ENCODE measurements around the gene FCER1G. TPM values are rescaled to one million over a fixed set of nuclear protein-coding genes. Genes with fewer than 3 reads are reported as not detected.

The FCER1G gene
- total and polyA plus RNA-seq, 7 donors = 3.3 to 23.5 (median 10.0) TPM

GRCh38 chr1:161185732-161186311 lies 29.3 kb upstream of the FCER1G start:
- DNase-seq (peak in 1 of 2 donors; percentile 12), ATAC-seq (peak in 2 of 4 donors; percentile 12 to 29)
- Histone ChIP-seq H3K27ac (peak overlapping the region; percentile 69), H3K36me3 (ENCODE audit: insufficient read depth in 1 of 2, low read depth in 1 of 2) (no peaks in the 10 kb centered on the region), H3K9me3 (no peaks in the 10 kb centered on the region), H3K4me3 (no peak overlapping the region), H3K4me1 (peaks cover 16% of the 10 kb centered on the region), H3K27me3 (ENCODE audit: insufficient read depth in 3 of 3, low read length in 2 of 3) (no peaks in the 10 kb centered on the region)
- WGBS, 3 donors = 26 to 30% (median 26%) methylated on average over 2 of the region's 2 CpGs
- intact Hi-C loops (cut with DNase I) = no loop called here
- no peak for TF ChIP-seq CTCF (IDR thresholded peaks at IDR 0.05)

- no peak for TF ChIP-seq CTCF (IDR thresholded peaks at IDR 0.05)
- peaks cover 16% of the 10 kb centered on the region for H3K4me1 ChIP-seq
- H3K27ac ChIP-seq = no peak overlapping the region
- intact Hi-C loops (cut with DNase I) = no loop called here
- ATAC-seq (no peak), DNase-seq (no peak)
- H3K27me3 ChIP-seq (ENCODE audit: insufficient read depth in 3 of 3, low read length in 2 of 3) = no peaks in the 10 kb centered on the region
- no peak overlapping the region for H3K4me3 ChIP-seq
- WGBS, 3 donors = 76 to 80% (median 79%) methylated on average over 3 of the region's 3 CpGs
- H3K36me3 ChIP-seq (ENCODE audit: insufficient read depth in 1 of 2, low read depth in 1 of 2) = no peaks in the 10 kb centered on the region
- no peaks in the 10 kb centered on the region for H3K9me3 ChIP-seq
Observed at GRCh38 chr1:161187311-161187710, 27.8 kb upstream of the FCER1G start.

GRCh38 chr1:161188381-161188780 lies 26.7 kb upstream of the FCER1G start:
- peaks cover 16% of the 10 kb centered on the region for H3K4me1 ChIP-seq
- intact Hi-C loops (cut with DNase I) = no loop called here
- H3K27ac ChIP-seq = no peak overlapping the region
- H3K4me3 ChIP-seq = no peak overlapping the region
- H3K27me3 ChIP-seq (ENCODE audit: insufficient read depth in 3 of 3, low read length in 2 of 3) = no peaks in the 10 kb centered on the region
- 84 to 90% (median 85%) methylated on average over 6 of the region's 6 CpGs for WGBS, 3 donors
- no peak for DNase-seq
- ATAC-seq = no peak
- no peaks in the 10 kb centered on the region for H3K9me3 ChIP-seq
- TF ChIP-seq CTCF (IDR thresholded peaks at IDR 0.05) = no peak
- no peaks in the 10 kb centered on the region for H3K36me3 ChIP-seq (ENCODE audit: insufficient read depth in 1 of 2, low read depth in 1 of 2)

GRCh38 chr1:161189036-161189435 lies 26.1 kb upstream of the FCER1G start:
- H3K27me3 ChIP-seq (ENCODE audit: insufficient read depth in 3 of 3, low read length in 2 of 3) = no peaks in the 10 kb centered on the region
- no peak for DNase-seq
- H3K36me3 ChIP-seq (ENCODE audit: insufficient read depth in 1 of 2, low read depth in 1 of 2) = no peaks in the 10 kb centered on the region
- no peak overlapping the region for H3K4me3 ChIP-seq
- ATAC-seq = no peak
- WGBS, 3 donors = 91 to 95% (median 92%) methylated on average over 5 of the region's 5 CpGs
- intact Hi-C loops (cut with DNase I) = loop anchor here in 1 of 2 donors (1.0 kb wide), 1 partner anchor 12 kb away; the partner anchor contains the start of gene B4GALT3
- TF ChIP-seq CTCF (IDR thresholded peaks at IDR 0.05) = no peak
- H3K27ac ChIP-seq = no peak overlapping the region
- peaks cover 19% of the 10 kb centered on the region for H3K4me1 ChIP-seq
- H3K9me3 ChIP-seq = no peaks in the 10 kb centered on the region

Measured in psoas muscle (tissue), 8 donors.